Liver (tissue), 3 donors: ENCODE measurements around the gene MRLN.

ENCODE experiments used
- CTCF ChIP-seq: fragments of 150-350 bp; IDR thresholded peaks from 2 replicates; pipeline ENCODE4 v1.5.1; 2017; ENCODE audit warnings: improper control_type of control experiment, low read depth, low read length; ENCODE audit not compliant: missing input control
- GABPA ChIP-seq, 2 donors: IDR thresholded peaks in 1 of 2; conservative IDR thresholded peaks in 1 of 2; 2 replicates each; pipeline ENCODE4 v1.6.1; 2016; ENCODE audit warnings: antibody characterized with exemption in 2 of 2, mild to moderate bottlenecking in 1 of 2, moderate library complexity in 1 of 2
- REST ChIP-seq: IDR thresholded peaks from 2 replicates; pipeline ENCODE4 v1.6.1; 2016; ENCODE audit warnings: antibody characterized with exemption, mild to moderate bottlenecking
- donor health status: healthy.
- donor health status: healthy.

GRCh38 chr10:59692113-59692512 lies 61.1 kb downstream of the MRLN start:
- no peak for TF ChIP-seq GABPA (IDR thresholded peaks at IDR 0.05 in 1 of 2, conservative IDR thresholded peaks at IDR 0.05 in 1 of 2)
- no peak for TF ChIP-seq CTCF
- TF ChIP-seq REST: no peak
